ENCODE results near the gene DNAJB4. TPM values are rescaled to one million over a fixed set of nuclear protein-coding genes. Genes with fewer than 3 reads are reported as not detected.
A peak's percentile ranks its signal among the peaks of the same experiment; 100 is the strongest.
"Not testable (repeated sequence)": the region's sequence is repeated elsewhere in the genome, so short reads cannot be mapped to it uniquely, and the experiment has no call there.

The DNAJB4 gene
- total RNA-seq, 5 donors from 2014 or later (not counting 1 experiment from before 2014, with no cell fraction given) = 10.0 to 19.6 (median 12.2) TPM

DNA sequence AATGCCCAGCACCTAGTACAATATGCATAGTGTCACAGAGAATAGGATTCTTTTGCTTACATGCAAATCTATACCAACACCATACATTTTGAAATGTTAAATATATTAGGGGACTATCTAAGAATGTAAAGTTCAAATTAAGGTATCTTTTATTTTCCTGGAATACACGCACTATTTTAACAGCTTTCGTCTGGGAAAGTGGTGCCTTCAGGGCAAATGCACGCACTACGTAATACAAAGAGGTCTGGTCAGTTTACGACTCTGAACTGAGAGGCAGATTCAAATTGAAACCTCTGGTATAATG is 26.8 kb upstream of the DNAJB4 start:
- H3K9me3 Mint-ChIP-seq = no peaks in the 10 kb centered on the region
- Histone ChIP-seq H3K4me3 (ENCODE audit: control insufficient read depth in 1 of 2, extremely low read depth in 1 of 2, low read length in 1 of 2) (peak overlapping the region; percentile 92 to 93), H3K27me3 (replicated peaks in 1 of 2; ENCODE audit: control insufficient read depth in 2 of 2, extremely low read depth in 1 of 2, insufficient read depth in 2 of 2, low read length in 1 of 2) (no peaks in the 10 kb centered on the region), H3K36me3 (ENCODE audit: control insufficient read depth in 2 of 2, extremely low read depth in 1 of 2, insufficient read depth in 1 of 2, low read length in 1 of 2) (peaks cover 0 to 8% of the 10 kb centered on the region in 2 donors), H3K9me3 (no peaks in the 10 kb centered on the region), H3K27ac (ENCODE audit: low read length) (peak overlapping the region; percentile 100), H3K4me1 (ENCODE audit: control insufficient read depth in 1 of 2, extremely low read depth in 1 of 2, insufficient read depth in 2 of 2, low read length in 2 of 2) (peaks cover 36 to 38% of the 10 kb centered on the region in 2 experiments)
- H3K27me3 Mint-ChIP-seq = no peaks in the 10 kb centered on the region
- peaks cover 13% of the 10 kb centered on the region for H3K36me3 Mint-ChIP-seq
- H3K4me3 Mint-ChIP-seq = no peak overlapping the region
- H3K4me1 Mint-ChIP-seq = peaks cover 49 to 52% (median 51%) of the 10 kb centered on the region in 3 donors
- 0% methylated on average over 4 of the region's 5 CpGs for WGBS (ENCODE audit: insufficient coverage)
- DNase-seq (no peak), ATAC-seq (replicated peaks in 1 of 4) (no peak)
- ChIA-PET POLR2A (interaction anchor here (0.6 to 5.8 kb wide), 9 partner anchors 9 to 294 kb away, joined by 3 to 183 read pairs (median 6); partner anchors contain the start of gene DNAJB4 (in 2 of the 2)), CTCF (interaction anchor here (0.6 to 4.7 kb wide), 7 partner anchors 9 to 295 kb away, joined by 3 to 74 read pairs (median 7); partner anchors contain the start of genes DNAJB4 (in 1 of the 2) and ZZZ3 (in 1 of the 2))
- H3K27ac Mint-ChIP-seq = no peak overlapping the region

- ChIA-PET CTCF (interaction anchor here (0.5 to 4.7 kb wide), 10 partner anchors 10 to 296 kb away, joined by 3 to 74 read pairs (median 6); partner anchors contain the start of genes DNAJB4 (in 1 of the 2) and ZZZ3 (in 1 of the 2)), POLR2A (interaction anchor here (0.6 to 5.8 kb wide), 19 partner anchors 9 to 295 kb away, joined by 3 to 183 read pairs (median 4); partner anchors contain the start of genes DNAJB4 (in 2 of the 2) and USP33 (in 1 of the 2))
- WGBS (ENCODE audit: insufficient coverage) = 0% methylated on average over 13 of the region's 34 CpGs
- Histone ChIP-seq H3K27ac (ENCODE audit: low read length) (peak overlapping the region; percentile 100), H3K36me3 (ENCODE audit: control insufficient read depth in 2 of 2, extremely low read depth in 1 of 2, insufficient read depth in 1 of 2, low read length in 1 of 2) (peaks cover 0 to 8% of the 10 kb centered on the region in 2 donors), H3K9me3 (no peaks in the 10 kb centered on the region), H3K27me3 (replicated peaks in 1 of 2; ENCODE audit: control insufficient read depth in 2 of 2, extremely low read depth in 1 of 2, insufficient read depth in 2 of 2, low read length in 1 of 2) (no peaks in the 10 kb centered on the region), H3K4me3 (ENCODE audit: control insufficient read depth in 1 of 2, extremely low read depth in 1 of 2, low read length in 1 of 2) (peak overlapping the region; percentile 92 to 93), H3K4me1 (ENCODE audit: control insufficient read depth in 1 of 2, extremely low read depth in 1 of 2, insufficient read depth in 2 of 2, low read length in 2 of 2) (peaks cover 35 to 36% of the 10 kb centered on the region in 2 experiments)
- Mint-ChIP-seq H3K27me3 (no peaks in the 10 kb centered on the region), H3K27ac (no peak overlapping the region), H3K4me1 (peaks cover 49 to 50% (median 49%) of the 10 kb centered on the region in 3 donors), H3K9me3 (no peaks in the 10 kb centered on the region), H3K36me3 (peaks cover 13% of the 10 kb centered on the region), H3K4me3 (no peak overlapping the region)
- peak; percentile 56 to 65 (median 58) for ATAC-seq (replicated peaks in 1 of 4)
- DNase-seq = peak; percentile 25 to 93 (median 78)
Measured at GRCh38 chr1:77978293-77978968, 26.3 kb upstream of the DNAJB4 start.

GRCh38 chr1:77978969-77979876 is 25.5 kb upstream of the DNAJB4 start, which contains the start of gene FUBP1:
FUBP1 (minus strand) TSS chr1:77979072; CDS start chr1:77979004, 68 bp downstream.
- Histone ChIP-seq H3K27ac (ENCODE audit: low read length) (peak within 1 kb of the TSS; percentile 100), H3K4me3 (ENCODE audit: control insufficient read depth in 1 of 2, extremely low read depth in 1 of 2, low read length in 1 of 2) (peak within 1 kb of the TSS; percentile 92 to 93), H3K36me3 (ENCODE audit: control insufficient read depth in 2 of 2, extremely low read depth in 1 of 2, insufficient read depth in 1 of 2, low read length in 1 of 2) (peaks cover 0 to 8% of the 10 kb centered on the region in 2 donors), H3K27me3 (replicated peaks in 1 of 2; ENCODE audit: control insufficient read depth in 2 of 2, extremely low read depth in 1 of 2, insufficient read depth in 2 of 2, low read length in 1 of 2) (no peaks in the 10 kb centered on the region), H3K9me3 (no peaks in the 10 kb centered on the region), H3K4me1 (ENCODE audit: control insufficient read depth in 1 of 2, extremely low read depth in 1 of 2, insufficient read depth in 2 of 2, low read length in 2 of 2) (peaks cover 29 to 36% of the 10 kb centered on the region in 2 experiments)
- Mint-ChIP-seq H3K9me3 (no peaks in the 10 kb centered on the region), H3K36me3 (peaks cover 13% of the 10 kb centered on the region), H3K4me1 (peaks cover 49 to 51% (median 51%) of the 10 kb centered on the region in 3 donors), H3K27me3 (no peaks in the 10 kb centered on the region), H3K27ac (no peak within 1 kb of the TSS), H3K4me3 (no peak within 1 kb of the TSS)
- ChIA-PET CTCF (interaction anchor here (0.5 to 4.7 kb wide), 10 partner anchors 11 to 296 kb away, joined by 3 to 74 read pairs (median 6); partner anchors contain the start of genes DNAJB4 (in 1 of the 2) and ZZZ3 (in 1 of the 2)), POLR2A (interaction anchor here (0.6 to 5.8 kb wide), 17 partner anchors 12 to 295 kb away, joined by 3 to 183 read pairs (median 5); partner anchors contain the start of gene DNAJB4 (in 2 of the 2))
- peak; percentile 87 to 99 (median 95) for DNase-seq
- WGBS (ENCODE audit: insufficient coverage) = 0% methylated on average over 51 of the region's 57 CpGs
- peak; percentile 81 to 85 (median 82) for ATAC-seq (replicated peaks in 1 of 4)

DNA sequence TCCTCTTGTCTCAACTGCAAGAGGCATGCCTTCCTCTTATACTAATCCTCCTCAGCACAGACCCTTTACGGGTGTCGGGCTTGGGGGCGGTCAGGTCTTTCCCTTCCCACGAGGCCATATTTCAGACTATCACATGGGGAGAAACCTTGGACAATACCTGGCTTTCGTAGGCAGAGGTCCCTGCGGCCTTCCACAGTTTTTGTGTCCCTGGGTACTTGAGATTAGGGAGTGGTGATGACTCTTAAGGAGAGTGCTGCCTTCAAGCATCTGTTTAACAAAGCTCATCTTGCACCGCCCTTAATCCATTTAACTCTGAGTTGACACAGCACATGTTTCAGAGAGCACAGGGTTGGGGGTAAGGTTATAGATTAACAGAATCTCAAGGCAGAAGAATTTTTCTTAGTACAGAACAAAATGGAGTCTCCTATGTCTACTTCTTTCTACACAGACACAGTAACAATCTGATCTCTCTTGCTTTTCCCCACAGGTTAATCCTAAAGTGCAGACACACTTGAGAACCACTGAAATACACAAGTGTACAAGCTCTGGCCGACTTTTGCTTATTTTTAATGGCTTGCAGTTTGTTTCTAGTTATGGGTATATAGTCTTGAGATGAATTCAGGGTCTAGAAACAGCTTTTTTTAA is 21.3 kb upstream of the DNAJB4 start:
- CTCF ChIA-PET = not testable (repeated sequence)

GRCh38 chr1:77983997-77984355 is 20.8 kb upstream of the DNAJB4 start:
- ATAC-seq (replicated peaks in 1 of 4) (no peak), DNase-seq (no peak)
- POLR2A ChIA-PET = interaction anchor here (0.7 to 2.0 kb wide), 3 partner anchors 20 to 22 kb away, joined by 3 to 7 read pairs (median 4); partner anchors contain the start of gene DNAJB4 (in 2 of the 2)
- H3K4me1 Mint-ChIP-seq = peaks cover 37 to 47% (median 42%) of the 10 kb centered on the region in 3 donors
- H3K9me3 Mint-ChIP-seq = no peaks in the 10 kb centered on the region
- CTCF ChIA-PET = no interaction called here
- H3K27ac ChIP-seq (ENCODE audit: low read length) = no peak overlapping the region
- H3K9me3 ChIP-seq = no peaks in the 10 kb centered on the region
- H3K36me3 Mint-ChIP-seq = peaks cover 13% of the 10 kb centered on the region
- no peaks in the 10 kb centered on the region for H3K27me3 Mint-ChIP-seq
- no peaks in the 10 kb centered on the region for H3K36me3 ChIP-seq (ENCODE audit: control insufficient read depth in 2 of 2, extremely low read depth in 1 of 2, insufficient read depth in 1 of 2, low read length in 1 of 2)
- no peaks in the 10 kb centered on the region for H3K27me3 ChIP-seq (replicated peaks in 1 of 2; ENCODE audit: control insufficient read depth in 2 of 2, extremely low read depth in 1 of 2, insufficient read depth in 2 of 2, low read length in 1 of 2)
- H3K4me3 Mint-ChIP-seq = no peak overlapping the region
- no peak overlapping the region for H3K27ac Mint-ChIP-seq
- H3K4me3 ChIP-seq (ENCODE audit: control insufficient read depth in 1 of 2, extremely low read depth in 1 of 2, low read length in 1 of 2) = no peak overlapping the region
- peaks cover 3 to 5% of the 10 kb centered on the region in 2 experiments for H3K4me1 ChIP-seq (ENCODE audit: control insufficient read depth in 1 of 2, extremely low read depth in 1 of 2, insufficient read depth in 2 of 2, low read length in 2 of 2)

More for the DNA sequence above, 21.3 kb upstream of the DNAJB4 start:
- DNase-seq; H3K27me3 Mint-ChIP-seq; H3K27ac ChIP-seq (ENCODE audit: low read length); H3K9me3 ChIP-seq; H3K4me3 ChIP-seq (ENCODE audit: control insufficient read depth in 1 of 2, extremely low read depth in 1 of 2, low read length in 1 of 2); H3K27ac Mint-ChIP-seq; H3K27me3 ChIP-seq (replicated peaks in 1 of 2; ENCODE audit: control insufficient read depth in 2 of 2, extremely low read depth in 1 of 2, insufficient read depth in 2 of 2, low read length in 1 of 2); H3K9me3 Mint-ChIP-seq; H3K4me1 ChIP-seq (ENCODE audit: control insufficient read depth in 1 of 2, extremely low read depth in 1 of 2, insufficient read depth in 2 of 2, low read length in 2 of 2); H3K4me3 Mint-ChIP-seq; H3K36me3 ChIP-seq (ENCODE audit: control insufficient read depth in 2 of 2, extremely low read depth in 1 of 2, insufficient read depth in 1 of 2, low read length in 1 of 2); ATAC-seq (replicated peaks in 1 of 4): not testable (repeated sequence)
- 100% methylated on average over 1 of the region's 8 CpGs for WGBS (ENCODE audit: insufficient coverage)
- Mint-ChIP-seq H3K4me1 (peaks cover 35 to 42% (median 40%) of the 10 kb centered on the region in 3 donors), H3K36me3 (peaks cover 13% of the 10 kb centered on the region)
- POLR2A ChIA-PET = interaction anchor here (0.6 to 2.2 kb wide), 4 partner anchors 13 to 22 kb away, joined by 3 to 9 read pairs (median 6); partner anchors contain the start of gene DNAJB4 (in 2 of the 2)

Data from T-cell (primary cell).